Activated T-cell treated with anti-CD3 and anti-CD28 coated beads for 24 hours (primary cell): Measurements from ENCODE around the gene YIF1B.
"Not testable (repeated sequence)": the region's sequence is repeated elsewhere in the genome, so short reads cannot be mapped to it uniquely, and the experiment has no call there.

Experiments used
- DNase-seq: peaks from one replicate; pipeline ENCODE4 v3.0.0-alpha.2; 2020; ENCODE audit warnings: low read depth

YIF1B gene

DNA sequence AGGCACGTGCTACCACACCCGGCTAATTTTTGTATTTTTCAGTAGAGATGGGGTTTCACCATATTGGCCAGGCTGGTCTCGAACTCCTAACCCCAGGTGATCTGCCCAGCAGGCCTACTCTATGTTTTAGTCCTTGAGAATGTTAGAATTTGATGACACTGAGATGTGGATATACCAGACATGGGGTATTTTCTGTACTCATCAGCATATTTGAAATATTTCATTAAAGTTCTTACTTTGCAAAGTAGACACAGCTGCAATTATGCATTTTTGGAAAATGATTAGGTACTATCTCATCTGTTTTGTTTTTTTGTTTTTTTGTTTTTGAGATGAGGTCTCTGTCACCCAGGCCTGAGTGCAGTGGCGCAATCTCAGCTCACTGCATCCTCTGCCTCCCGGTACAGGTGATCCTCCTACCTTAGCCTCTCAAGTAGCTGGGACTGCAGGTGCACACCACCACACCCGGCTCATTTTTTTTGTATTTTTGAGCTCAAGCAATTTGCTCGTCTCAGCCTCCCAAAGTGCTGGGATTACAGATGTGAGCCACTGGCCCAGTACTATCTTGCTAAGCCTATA, 38.7 kb downstream of the YIF1B start:
- DNase-seq, result no peak

DNA sequence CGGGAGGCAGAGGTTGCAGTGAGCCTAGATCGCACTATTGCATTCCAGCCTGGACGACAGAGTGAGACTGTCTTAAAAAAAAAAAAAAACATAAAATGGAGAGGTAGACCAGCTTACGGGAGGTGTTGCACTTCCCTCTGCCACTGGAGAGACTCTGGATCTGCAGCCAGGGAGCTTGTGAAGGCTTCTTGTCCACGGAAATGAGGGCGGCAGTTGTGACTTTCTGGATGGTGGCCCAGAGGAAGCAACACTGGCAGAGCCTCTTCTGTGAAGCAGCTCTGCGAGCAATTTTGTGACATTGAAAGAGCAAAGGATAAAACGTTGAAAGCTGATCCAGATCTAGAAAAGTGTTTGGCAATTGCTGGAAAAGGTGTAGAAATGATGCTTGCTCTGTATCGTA, 41.0 kb downstream of the YIF1B start:
- no peak for DNase-seq

DNA sequence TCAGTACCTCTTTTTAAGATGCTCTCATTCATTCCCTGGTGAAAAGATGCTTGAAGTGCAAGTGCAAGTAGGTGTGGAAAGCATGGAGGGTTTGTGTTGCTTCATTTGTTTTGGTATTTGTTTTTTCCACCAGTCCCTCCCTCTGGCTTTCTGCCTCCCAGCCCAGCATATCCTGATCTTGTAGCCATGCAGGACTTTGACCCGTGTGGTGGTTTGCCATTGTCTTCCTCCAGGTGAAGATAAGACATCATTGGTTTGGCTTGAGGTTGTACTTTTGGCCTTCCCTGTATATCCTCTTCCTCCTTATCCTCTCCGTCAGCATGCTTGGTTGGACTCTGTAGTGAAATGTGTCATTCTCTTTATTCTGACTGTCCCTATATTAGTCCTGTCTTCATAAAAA, 42.2 kb downstream of the YIF1B start:
- no peak for DNase-seq

GRCh38 chr19:38270587-38271167, 45.1 kb downstream of the YIF1B start:
- no peak for DNase-seq

GRCh38 chr19:38268539-38268938, 47.2 kb downstream of the YIF1B start:
- no peak for DNase-seq

GRCh38 chr19:38267761-38268483, 47.8 kb downstream of the YIF1B start:
- DNase-seq, result no peak

GRCh38 chr19:38266981-38267597, 48.7 kb downstream of the YIF1B start:
- no peak for DNase-seq

DNA sequence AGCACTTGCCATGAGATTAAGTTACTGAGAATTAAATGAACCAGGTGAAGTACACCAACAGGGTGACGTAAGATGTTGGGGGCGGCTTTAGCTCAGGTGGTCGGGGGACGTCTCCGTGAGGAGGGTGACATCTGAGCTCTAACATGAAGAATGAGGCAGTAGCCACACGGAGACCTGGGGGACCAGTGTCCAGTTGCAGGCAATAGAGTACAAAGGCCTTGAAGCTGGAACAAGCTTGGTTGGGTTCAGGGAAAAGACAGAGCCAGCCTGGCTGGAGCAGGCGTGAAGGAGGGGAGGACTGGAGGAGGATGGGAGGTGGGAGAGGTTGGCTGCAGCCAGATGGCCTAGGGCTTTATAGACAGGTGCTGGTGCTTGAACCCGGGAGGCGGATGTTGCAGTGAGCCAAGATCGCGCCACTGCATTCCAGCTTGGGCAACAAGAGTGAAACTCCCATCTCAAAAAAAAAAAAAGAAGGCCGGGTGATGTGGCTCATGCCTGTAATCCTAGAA, 49.8 kb downstream of the YIF1B start:
- no peak for DNase-seq

- no peak for DNase-seq
Measured at GRCh38 chr19:38265213-38265861, 50.4 kb downstream of the YIF1B start.

- no peak for DNase-seq
Measured at GRCh38 chr19:38264486-38265212, 51.1 kb downstream of the YIF1B start, which contains the start of gene SPINT2. Gene SPINT2, plus strand, starts transcription at chr19:38264573. Its CDS starts 320 bp downstream, at chr19:38264893.

- DNase-seq, result peak; percentile 56
Measured at GRCh38 chr19:38263689-38264485, 51.9 kb downstream of the YIF1B start.

DNA sequence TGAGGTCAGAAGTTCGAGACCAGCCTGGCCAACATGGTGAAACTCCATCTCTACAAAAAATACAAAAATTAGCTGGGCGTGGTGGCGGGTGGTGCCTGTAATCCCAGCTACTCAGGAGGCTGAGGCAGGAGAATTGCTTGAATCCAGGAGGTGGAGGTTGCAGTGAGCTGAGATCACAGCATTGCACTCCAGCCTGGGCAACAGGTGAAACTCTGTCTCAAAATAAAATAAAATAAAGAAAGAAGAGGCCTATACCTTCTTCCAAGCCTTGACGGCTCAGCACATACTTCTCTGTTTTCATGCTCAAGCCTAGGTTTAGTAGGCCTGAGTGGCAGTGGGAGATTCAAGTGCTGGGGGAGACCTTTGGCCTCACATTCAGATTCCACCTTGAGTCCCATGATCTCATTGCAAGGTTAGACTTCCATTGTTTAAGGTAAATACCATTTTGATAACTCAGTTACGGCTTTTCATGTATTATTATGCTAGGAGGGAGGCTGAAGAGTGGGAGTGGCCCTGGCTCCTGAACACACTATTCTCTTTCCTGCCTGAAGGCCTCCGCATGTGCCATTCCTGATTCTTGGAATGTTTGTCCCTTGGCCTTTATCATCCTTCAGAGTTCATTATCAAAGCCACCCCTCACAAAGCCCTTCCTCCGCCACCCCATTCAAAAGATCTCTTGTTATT, 53.0 kb downstream of the YIF1B start:
- no peak for DNase-seq

DNA sequence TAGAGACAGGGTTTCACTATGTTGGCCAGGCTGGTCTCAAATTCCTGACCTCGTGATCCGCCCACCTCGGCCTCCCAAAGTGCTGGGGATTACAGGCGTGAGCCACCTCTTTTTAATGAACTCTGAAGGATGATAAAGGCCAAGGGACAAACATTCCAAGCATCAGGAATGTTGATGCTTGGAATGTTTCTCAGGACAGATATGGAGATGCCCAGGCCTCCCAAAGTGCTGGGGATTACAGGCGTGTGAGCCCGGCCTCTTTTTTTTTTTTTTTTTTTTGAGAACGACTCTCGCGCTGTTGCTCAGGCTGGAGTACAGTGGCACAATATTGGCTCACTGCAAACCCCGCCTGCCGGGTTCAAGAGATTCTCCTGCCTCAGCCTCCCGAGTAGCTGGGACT, 53.8 kb downstream of the YIF1B start:
- DNase-seq, result not testable (repeated sequence)

- no peak for DNase-seq
Measured at GRCh38 chr19:38255383-38256014, 60.2 kb downstream of the YIF1B start.

- no peak for DNase-seq
Measured at GRCh38 chr19:38253788-38254187, 62.0 kb downstream of the YIF1B start.
